Stimulated activated CD8-positive, alpha-beta memory T cell treated with anti-CD3 and anti-CD28 coated beads, Interleukin-4, amount 100 ng/mL, for 4 hours (primary cell): ENCODE data around the gene ARHGAP28.

Experiments used
- DNase-seq, 2 donors: peaks; one replicate each; pipeline ENCODE4 v3.0.0-alpha.2; 2020; ENCODE audit warnings: low read depth in 2 of 2, low spot score in 1 of 2

The ARHGAP28 gene

DNA sequence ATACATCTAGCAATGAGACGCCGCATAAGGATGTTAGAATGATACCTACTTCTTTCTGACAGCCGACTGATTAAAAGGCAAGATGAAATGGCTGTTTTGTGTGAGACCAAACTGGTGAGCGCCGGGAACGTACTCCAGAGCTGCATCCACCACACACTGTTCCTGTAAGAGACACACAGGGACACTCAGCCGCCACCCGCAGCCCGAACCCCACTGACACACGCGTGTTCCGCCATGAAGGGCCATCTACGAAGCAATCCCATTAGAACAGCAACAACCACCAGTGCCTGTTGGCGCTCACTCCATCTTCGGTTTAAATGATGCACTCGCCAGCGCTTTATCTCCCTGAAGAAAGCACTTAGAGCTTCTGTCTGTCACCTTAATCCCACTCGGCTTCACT is 225.8 kb downstream of the ARHGAP28 start:
- DNase-seq: no peak

DNA sequence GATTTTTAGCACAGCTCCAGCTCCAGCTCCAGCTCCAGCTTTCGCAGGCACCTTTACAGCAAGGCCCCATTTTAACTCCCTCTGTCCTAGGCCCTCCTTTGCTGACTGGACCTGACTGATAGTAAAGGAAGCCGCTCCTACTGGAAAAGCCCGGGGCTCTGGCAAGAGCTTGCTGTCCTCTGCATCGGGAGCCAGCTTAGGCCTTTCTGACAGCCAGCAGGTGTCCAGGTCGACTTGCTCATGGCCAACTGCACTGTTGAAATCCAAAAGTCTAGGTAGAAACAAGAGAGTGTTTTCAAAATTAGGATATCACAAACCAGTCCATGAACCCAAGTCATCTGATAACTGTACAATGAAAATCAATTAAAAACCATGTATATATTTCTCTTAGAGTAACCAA is 227.0 kb downstream of the ARHGAP28 start:
- DNase-seq: no peak

DNA sequence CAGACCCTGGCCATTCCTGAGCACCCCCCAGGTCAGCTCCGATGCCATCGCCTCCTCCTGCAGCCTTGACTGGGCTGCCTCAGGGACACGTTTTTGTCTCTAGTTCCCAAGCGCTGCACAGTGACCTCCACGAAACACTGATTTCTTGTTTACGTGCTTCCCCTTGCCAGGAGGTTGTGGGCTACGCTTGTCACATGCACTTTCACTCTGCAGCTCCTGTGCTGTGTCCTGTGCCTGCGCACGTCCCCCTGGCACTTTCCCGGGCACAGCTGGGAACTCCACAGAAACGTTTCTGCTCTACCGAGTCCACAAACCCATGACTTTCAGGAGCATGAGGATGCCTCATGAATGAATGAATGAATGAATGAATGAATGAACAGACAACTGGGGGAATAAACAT is 227.5 kb downstream of the ARHGAP28 start:
- DNase-seq: no peak

DNA sequence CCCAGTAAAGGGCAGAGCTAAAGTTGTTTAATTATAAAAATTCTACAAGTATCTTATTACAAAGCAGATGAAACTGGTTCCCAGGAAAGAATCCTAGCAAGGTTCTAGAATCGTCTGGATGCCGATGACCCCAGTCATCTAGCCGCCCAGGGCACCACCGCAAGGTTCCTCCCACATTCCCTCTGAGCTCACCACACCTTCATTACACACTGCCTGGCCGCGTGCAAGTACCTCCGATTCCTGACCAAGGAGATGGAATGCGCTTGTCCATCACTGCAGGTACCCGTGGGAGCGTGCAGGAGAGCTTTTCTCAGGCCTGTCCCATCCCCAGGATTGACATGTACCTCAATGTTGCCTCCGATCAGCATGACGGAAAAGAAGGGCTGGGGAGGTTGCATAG is 229.6 kb downstream of the ARHGAP28 start:
- DNase-seq: no peak

DNA sequence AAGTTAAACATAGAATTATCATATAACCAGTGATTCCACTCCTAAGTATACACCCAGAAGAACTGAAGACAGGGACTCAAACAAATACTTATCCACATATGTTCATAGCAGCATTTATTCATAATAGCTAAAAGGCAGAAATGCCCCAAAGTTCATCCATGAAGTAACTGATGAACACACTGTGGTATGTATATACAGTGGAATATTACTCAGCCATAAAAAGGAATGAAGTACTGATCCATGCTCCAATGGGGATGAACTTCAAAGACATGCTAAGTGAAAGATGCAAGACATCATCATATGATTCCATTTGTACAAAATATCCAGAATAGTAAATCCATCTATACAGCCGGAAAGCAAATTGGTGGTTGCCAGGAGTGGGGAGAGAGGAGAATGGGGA is 230.6 kb downstream of the ARHGAP28 start:
- no peak for DNase-seq

DNA sequence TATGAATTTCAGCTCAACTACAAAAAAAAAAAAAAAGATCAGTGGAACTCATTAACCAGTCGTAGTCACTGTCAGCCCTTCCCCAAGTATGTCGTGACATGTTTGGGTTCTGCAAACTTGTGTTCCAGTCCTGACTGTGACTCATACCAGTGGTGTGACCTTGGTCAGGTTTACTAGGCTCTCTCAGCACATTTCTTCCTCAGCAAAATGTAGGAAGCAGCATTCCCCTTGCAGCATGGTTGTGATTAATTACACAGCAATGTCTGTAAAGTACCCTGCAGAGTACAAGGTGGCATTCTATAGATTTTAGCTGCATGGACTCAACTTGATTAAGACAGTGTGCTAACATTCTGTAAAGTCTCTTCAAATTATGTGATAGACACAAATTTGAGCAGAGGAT is 231.1 kb downstream of the ARHGAP28 start:
- no peak for DNase-seq

DNA sequence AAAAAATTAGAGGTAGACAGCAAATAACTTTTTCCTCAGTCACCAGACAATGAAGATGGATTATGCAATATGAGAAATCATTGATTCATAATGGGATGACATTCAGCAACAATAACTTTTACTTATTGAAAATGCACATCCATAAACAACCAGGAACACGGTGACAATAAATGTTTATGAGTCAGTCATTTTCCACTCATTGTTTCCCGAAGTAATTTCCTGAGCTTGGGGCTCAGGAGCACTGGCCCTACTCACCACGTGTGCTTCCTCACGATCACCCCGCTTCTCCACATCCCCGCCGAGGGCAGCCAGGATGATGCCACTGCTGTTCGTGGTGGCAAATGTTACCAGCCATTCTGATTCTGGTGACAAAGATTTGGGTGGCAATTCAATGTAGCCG is 231.8 kb downstream of the ARHGAP28 start:
- no peak for DNase-seq

DNA sequence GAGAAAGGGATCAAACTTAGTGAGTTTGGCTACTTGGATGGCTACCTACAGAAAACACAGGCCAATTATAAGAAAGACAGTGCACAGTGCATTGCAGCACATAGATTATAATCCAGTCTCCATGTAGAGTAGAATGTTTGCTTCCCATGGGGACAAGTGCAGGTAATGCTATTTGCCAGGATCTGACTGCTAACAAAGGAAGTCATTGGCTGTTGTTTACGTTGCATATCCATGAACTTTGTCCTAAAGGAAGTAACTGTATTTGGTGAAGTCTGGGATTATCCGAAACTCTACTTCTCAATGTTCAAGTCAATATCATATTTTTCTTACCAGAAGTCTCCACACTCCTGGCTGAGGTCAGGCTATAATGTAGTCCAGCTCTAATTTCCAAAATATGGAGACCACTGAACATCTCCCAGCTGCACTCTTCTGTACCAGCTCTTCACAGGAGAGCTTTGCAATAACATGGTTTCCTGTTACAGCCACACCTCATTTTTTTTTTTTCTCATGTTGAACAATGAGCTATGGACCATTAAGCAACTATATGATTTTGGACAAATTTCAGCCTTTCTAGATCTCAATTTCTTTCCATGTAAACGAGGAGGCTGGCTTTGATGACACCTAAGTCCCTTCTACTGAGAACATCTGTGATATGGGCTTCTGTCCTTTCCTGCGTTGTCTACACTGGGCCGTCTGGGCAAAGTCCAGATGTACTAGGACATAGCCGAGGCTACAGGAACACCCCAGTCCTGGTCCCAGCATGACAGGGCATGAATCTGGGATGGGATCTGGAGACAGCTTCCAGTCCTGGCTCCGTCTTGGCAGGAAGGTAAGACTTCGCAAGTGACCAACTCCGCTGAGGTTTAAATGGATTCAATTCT is 233.3 kb downstream of the ARHGAP28 start:
- no peak for DNase-seq

DNA sequence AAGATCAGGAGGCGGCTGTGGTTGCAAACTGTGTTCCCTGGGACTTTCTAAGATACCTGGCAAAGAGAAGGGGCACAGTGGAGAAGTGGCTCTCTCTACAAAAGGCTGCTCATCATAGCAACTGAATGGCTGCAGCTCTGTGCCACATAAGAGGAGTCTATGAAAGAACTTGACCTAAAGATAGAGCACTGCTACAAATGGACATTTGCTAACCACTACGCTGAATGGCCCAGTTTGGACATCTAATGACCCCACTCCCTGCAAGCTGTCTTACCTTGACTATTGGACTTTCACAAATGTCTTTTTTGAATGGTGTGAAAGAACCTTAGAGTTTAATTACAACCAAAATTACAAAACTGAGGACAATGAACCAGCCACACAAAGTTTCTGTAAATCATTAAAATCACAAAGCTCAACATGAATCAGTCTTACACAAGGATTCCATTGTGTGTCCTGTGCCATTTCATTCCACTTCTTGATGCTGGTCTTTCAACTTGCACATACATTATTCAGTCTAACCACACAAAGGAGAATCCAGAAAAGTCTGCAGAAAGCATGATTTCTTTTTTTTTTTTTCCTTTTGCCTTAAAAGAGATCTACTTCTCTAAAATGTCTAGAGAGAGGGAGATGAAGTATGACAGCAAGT is 234.1 kb downstream of the ARHGAP28 start:
- DNase-seq: no peak
